H1 (cell line): ENCODE results near the gene ZYX. TPM values are rescaled to one million over a fixed set of nuclear protein-coding genes. Genes with fewer than 3 reads are reported as not detected.
A peak's percentile ranks its signal among the peaks of the same experiment; 100 is the strongest.

Experiments used
- CTCF ChIA-PET: fragments of 300-600 bp; sonication (Branson Sonifier 250); formaldehyde crosslinking; loops from one replicate; lab custom pipeline; 2021; ENCODE audit not compliant: partially characterized antibody; lab: Charles Lee
- POLR2A ChIA-PET: fragments of 300-600 bp; sonication (Branson Sonifier 250); formaldehyde crosslinking; loops from one replicate; lab custom pipeline; 2021; ENCODE audit warnings: inconsistent platforms; ENCODE audit not compliant: partially characterized antibody; lab: Charles Lee
- DNase-seq, 2 experiments: peaks; one replicate each; pipeline versions ENCODE4 v3.0.0 to v3.0.0-alpha.2; 2010 to 2022; ENCODE audit warnings: low spot score in 2 of 2, low read depth in 1 of 2, mixed read lengths in 1 of 2
- FAIRE-seq: peaks from 2 replicates; lab custom pipeline; 2011; peaks lifted over from hg19 to GRCh38; lab: Jason Lieb, UNC
- H2AFZ ChIP-seq: 2 replicates; pipeline ENCODE4 v1.8.1; 2012; ENCODE audit warnings: low read length, inconsistent platforms
- H2AK5ac ChIP-seq: 2 replicates; pipeline ENCODE4 v1.6.1; 2013; ENCODE audit warnings: low read depth, low read length
- H2BK120ac ChIP-seq: replicated peaks from 2 replicates; pipeline ENCODE3; 2013; ENCODE audit warnings: low read depth, low read length, inconsistent platforms
- H2BK12ac ChIP-seq: 2 replicates; pipeline ENCODE4 v1.6.1; 2013; ENCODE audit warnings: low read depth, low read length
- H2BK15ac ChIP-seq: 2 replicates; pipeline ENCODE4 v1.6.1; 2013; ENCODE audit warnings: low read length
- H2BK20ac ChIP-seq: 2 replicates; pipeline ENCODE4 v1.6.1; 2013; ENCODE audit warnings: low read length
- H2BK5ac ChIP-seq: 2 replicates; pipeline ENCODE4 v1.6.1; 2013; ENCODE audit warnings: low read depth, low read length
- H3K14ac ChIP-seq: 2 replicates; pipeline ENCODE4 v1.6.1; 2013; ENCODE audit warnings: inconsistent platforms; ENCODE audit not compliant: insufficient read length
- H3K18ac ChIP-seq: 2 replicates; pipeline ENCODE4 v1.6.1; 2013; ENCODE audit warnings: low read length; ENCODE audit errors: extremely low read depth
- H3K23ac ChIP-seq: 2 replicates; pipeline ENCODE4 v1.6.1; 2013; ENCODE audit warnings: inconsistent platforms; ENCODE audit not compliant: insufficient read length
- H3K23me2 ChIP-seq: 2 replicates; pipeline ENCODE4 v1.6.1; 2013; ENCODE audit warnings: low read depth, low read length
- H3K27ac ChIP-seq: 2 replicates; pipeline ENCODE4 v1.6.1; 2011; ENCODE audit warnings: low read depth, low read length, inconsistent platforms
- H3K27me3 ChIP-seq, 4 experiments: replicated peaks in 1 of 4; 1 replicate in 1 of 4; 2 replicates in 3 of 4; pipeline versions ENCODE4 v1.6.1 to v1.8.1; 2011 to 2013; ENCODE audit warnings: low read length in 3 of 4, mild to moderate bottlenecking in 3 of 4, inconsistent platforms in 2 of 4, mixed read lengths in 2 of 4, moderate library complexity in 1 of 4; ENCODE audit not compliant: control insufficient read depth in 3 of 4, insufficient read depth in 3 of 4; ENCODE audit errors: extremely low read depth in 1 of 4
- H3K36me3 ChIP-seq, 4 experiments: 2 replicates each; pipeline versions ENCODE4 v1.6.1 to v1.8.1; 2011 to 2013; ENCODE audit warnings: mild to moderate bottlenecking in 4 of 4, low read length in 3 of 4, moderate library complexity in 2 of 4, control low read depth in 1 of 4, inconsistent platforms in 1 of 4; ENCODE audit not compliant: insufficient read depth in 4 of 4, control insufficient read depth in 2 of 4
- H3K4ac ChIP-seq: replicated peaks from 2 replicates; pipeline ENCODE3; 2013; ENCODE audit warnings: low read length, low read depth, mixed read lengths, inconsistent platforms; ENCODE audit not compliant: insufficient read length
- H3K4me1 ChIP-seq, 4 experiments: replicated peaks in 1 of 4; 1 replicate in 1 of 4; 2 replicates in 3 of 4; pipeline versions ENCODE4 v1.6.1 to v1.8.1; 2011 to 2013; ENCODE audit warnings: low read length in 3 of 4, inconsistent platforms in 2 of 4, mixed read lengths in 1 of 4; ENCODE audit not compliant: insufficient read depth in 4 of 4, control insufficient read depth in 3 of 4
- H3K4me2 ChIP-seq, 2 experiments: 2 replicates each; pipeline versions ENCODE4 v1.6.1 to v1.8.1; 2011 to 2013; ENCODE audit warnings: low read depth in 2 of 2, low read length in 2 of 2, control low read depth in 1 of 2, inconsistent platforms in 1 of 2, mild to moderate bottlenecking in 1 of 2; ENCODE audit not compliant: insufficient read depth in 1 of 2
- H3K4me3 ChIP-seq, 4 experiments: fragments of 200-600, 300-600 bp in 1 of 4; sonication (generic), shearing (Covaris generic), sonication (Bioruptor Twin) in 1 of 4; 2 replicates each; pipeline versions ENCODE4 v1.5.1 to v1.8.1; 2011 to 2016; ENCODE audit warnings: low read length in 4 of 4, low read depth in 3 of 4, control low read depth in 2 of 4, inconsistent platforms in 2 of 4, mild to moderate bottlenecking in 2 of 4, mixed read lengths in 1 of 4, moderate library complexity in 1 of 4; ENCODE audit not compliant: insufficient read depth in 2 of 4; ENCODE audit errors: extremely low read depth in 1 of 4
- H3K56ac ChIP-seq: replicated peaks from 2 replicates; pipeline ENCODE3; 2013; ENCODE audit warnings: low read depth, mild to moderate bottlenecking, mixed read lengths, low read length, inconsistent platforms; ENCODE audit not compliant: insufficient read length
- H3K79me1 ChIP-seq: 2 replicates; pipeline ENCODE4 v1.6.1; 2013; ENCODE audit warnings: low read depth, low read length, control low read depth
- H3K79me2 ChIP-seq, 2 experiments: 2 replicates each; pipeline versions ENCODE4 v1.6.1 to v1.8.1; 2012 to 2013; ENCODE audit warnings: low read length in 2 of 2, mild to moderate bottlenecking in 2 of 2, inconsistent platforms in 1 of 2; ENCODE audit not compliant: insufficient read depth in 2 of 2, control insufficient read depth in 1 of 2
- H3K9ac ChIP-seq, 4 experiments: replicated peaks in 1 of 4; 1 replicate in 1 of 4; 2 replicates in 3 of 4; pipeline versions ENCODE4 v1.6.1 to v1.8.1; 2011 to 2013; ENCODE audit warnings: low read depth in 3 of 4, low read length in 3 of 4, control low read depth in 2 of 4, mild to moderate bottlenecking in 2 of 4, moderate library complexity in 2 of 4, inconsistent platforms in 1 of 4; ENCODE audit errors: extremely low read depth in 1 of 4
- H3K9me3 ChIP-seq, 2 experiments: 2 replicates each; pipeline versions ENCODE4 v1.6.1 to v1.8.1; 2012 to 2013; ENCODE audit warnings: mild to moderate bottlenecking in 2 of 2, moderate library complexity in 2 of 2, control low read depth in 1 of 2, inconsistent platforms in 1 of 2, low read depth in 1 of 2, low read length in 1 of 2, mixed read lengths in 1 of 2; ENCODE audit not compliant: insufficient read depth in 2 of 2
- H4K20me1 ChIP-seq, 2 experiments: replicated peaks in 1 of 2; 2 replicates each; pipeline versions ENCODE3 to v1.8.1; 2011 to 2013; ENCODE audit warnings: inconsistent platforms in 2 of 2, low read length in 2 of 2, mild to moderate bottlenecking in 1 of 2; ENCODE audit not compliant: insufficient read depth in 2 of 2, control insufficient read depth in 1 of 2
- H4K5ac ChIP-seq: 2 replicates; pipeline ENCODE4 v1.6.1; 2013; ENCODE audit warnings: low read length, low read depth, mixed read lengths, inconsistent platforms; ENCODE audit not compliant: insufficient read length
- H4K8ac ChIP-seq: 2 replicates; pipeline ENCODE4 v1.8.0; 2013; ENCODE audit warnings: mild to moderate bottlenecking, moderate library complexity, low read length, inconsistent platforms; ENCODE audit not compliant: insufficient read depth; ENCODE audit errors: extremely low read depth
- H4K91ac ChIP-seq: replicated peaks from 2 replicates; pipeline ENCODE3; 2013; ENCODE audit warnings: low read length, mixed read lengths, inconsistent platforms; ENCODE audit not compliant: insufficient read length
- EGR1 ChIP-seq: IDR thresholded peaks from 2 replicates; pipeline ENCODE4 v1.6.1; 2011; ENCODE audit warnings: low read depth, low read length, borderline replicate concordance
- KDM1A ChIP-seq: fragments of 200-600, 300-600 bp; sonication (generic); IDR thresholded peaks from 2 replicates; pipeline ENCODE4 v1.7.1; 2016; ENCODE audit warnings: mild to moderate bottlenecking, low read length, borderline replicate concordance
- RAD21 ChIP-seq, 2 experiments: IDR thresholded peaks in 1 of 2; conservative IDR thresholded peaks in 1 of 2; 2 replicates each; pipeline ENCODE4 v1.6.1; 2011; ENCODE audit warnings: low read depth in 2 of 2, low read length in 2 of 2, improper control_type of control experiment in 1 of 2, inconsistent platforms in 1 of 2, mild to moderate bottlenecking in 1 of 2, moderate library complexity in 1 of 2
- WGBS, 2 experiments: shearing (Covaris generic) in 1 of 2; methylation state at CpG; one replicate each; pipeline versions ENCODE4 v1.1.6 to v1.1.7; 2013 to 2015; ENCODE audit warnings: low lambda C conversion rate in 2 of 2, mixed read lengths in 2 of 2, inconsistent platforms in 1 of 2, low coverage in 1 of 2, missing lambda C conversion rate in 1 of 2; ENCODE audit not compliant: insufficient replicate concordance in 2 of 2, insufficient coverage in 1 of 2, insufficient read length in 1 of 2; ENCODE audit errors: extremely low coverage in 1 of 2, missing lambda C conversion rate in 1 of 2; 5-methylcytosine and 5-hydroxymethylcytosine counted together
- polyA plus RNA-seq, 7 experiments: library from polyadenylated mRNA; depleted of rRNA in 3 of 7; stranded (reverse) in 5 of 7; unstranded in 2 of 7; fragments of >200 nt in 5 of 7; fragments of 200-250 nt in 2 of 7; gene quantifications; 1 replicate in 5 of 7; 2 replicates in 1 of 7; 4 replicates in 1 of 7; pipeline versions ENCODE4 v1.2.1 to v1.2.3, GENCODE V29; 2011 to 2013; ENCODE audit warnings: missing spikeins in 2 of 7, mixed read lengths in 2 of 7
- total RNA-seq: library from RNA; stranded (reverse); fragmentation: NEBNext Ultra II Directional; extraction: Animal tissue kit (Norgen Biotek cat#: 25700); gene quantifications from 2 replicates; pipeline ENCODE4 v1.2.1, GENCODE V29; 2021

Gene ZYX
- total and polyA plus RNA-seq, 2 of the 8 experiments (the other 6 are each of a cell fraction or from before 2014, with no cell fraction given): 40.6 to 159 TPM

DNA sequence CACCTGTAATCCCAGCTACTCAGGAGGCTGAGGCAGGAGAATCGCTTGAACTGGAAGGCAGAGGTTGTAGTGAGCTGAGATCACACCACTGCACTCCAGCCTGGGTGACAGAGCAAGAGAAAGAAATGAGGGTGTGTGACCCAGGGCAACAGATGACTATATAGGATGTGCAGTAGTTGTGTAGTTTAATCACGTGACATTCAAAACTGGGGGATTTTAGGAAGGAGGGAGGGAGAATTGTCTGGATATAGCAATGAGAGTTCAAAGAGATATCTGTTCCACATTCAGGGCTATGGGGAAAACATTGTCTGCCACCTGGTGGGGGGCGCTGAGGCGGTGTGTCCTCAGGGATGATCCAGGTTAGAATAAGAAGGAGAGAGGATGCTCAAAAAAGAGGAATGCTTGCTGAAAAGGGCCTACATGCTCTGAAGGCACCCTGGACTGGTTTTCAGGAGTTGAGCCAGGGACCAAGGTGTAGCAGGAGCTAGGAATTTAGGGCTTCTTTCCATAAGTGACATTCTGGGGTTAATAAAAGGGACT, 7.8 kb upstream of the ZYX start:
- no peak overlapping the region for H4K8ac ChIP-seq
- H2BK5ac ChIP-seq: no peak overlapping the region
- no peak overlapping the region for H3K18ac ChIP-seq
- ChIA-PET CTCF (interaction anchor here (0.5 to 17.5 kb wide), 14 partner anchors 11 to 133 kb away, joined by 3 to 359 read pairs (median 6); partner anchors contain the start of gene EPHA1), POLR2A (interaction anchor here (1.6 to 19.0 kb wide), 4 partner anchors 5 to 85 kb away, joined by 4 to 518 read pairs (median 233); partner anchors contain the start of genes CASP2, EPHA1, FAM131B and ZYX)
- H2BK15ac ChIP-seq: 0 out of 2 replicates have a peak overlapping the region, but pooled peaks have one; percentile 49
- H3K4me1 ChIP-seq: peaks cover 6 to 21% (median 11%) of the 10 kb centered on the region in 4 experiments; a peak in 5 of 7 replicates
- H3K79me1 ChIP-seq: no peaks in the 10 kb centered on the region
- no peak overlapping the region for H3K23ac ChIP-seq
- H3K79me2 ChIP-seq: no peaks in the 10 kb centered on the region
- H3K4me3 ChIP-seq: no peak overlapping the region
- no peak overlapping the region for H3K56ac ChIP-seq
- no peak for DNase-seq
- H2AK5ac ChIP-seq: no peak overlapping the region
- H4K91ac ChIP-seq: no peak overlapping the region
- no peaks in the 10 kb centered on the region for H3K27me3 ChIP-seq
- no peak overlapping the region for H3K4me2 ChIP-seq
- no peaks in the 10 kb centered on the region for H4K20me1 ChIP-seq
- H3K36me3 ChIP-seq: no peaks in the 10 kb centered on the region
- no peak overlapping the region for H3K14ac ChIP-seq
- no peak overlapping the region for H2BK20ac ChIP-seq
- no peak overlapping the region for H3K27ac ChIP-seq
- no peak overlapping the region for H3K4ac ChIP-seq
- 71% methylated on average over 4 of the region's 4 CpGs; no CpG with 5 or more reads in 1 of the 2 experiments for WGBS, 2 experiments
- H3K9ac ChIP-seq: no peak overlapping the region
- no peak overlapping the region for H4K5ac ChIP-seq
- no peaks in the 10 kb centered on the region for H3K23me2 ChIP-seq
- H3K9me3 ChIP-seq: no peaks in the 10 kb centered on the region
- FAIRE-seq: no peak
- no peak overlapping the region for H2AFZ ChIP-seq
- H2BK120ac ChIP-seq: no peak overlapping the region
- 0 out of 2 replicates have a peak overlapping the region, but pooled peaks have one; percentile 13 for H2BK12ac ChIP-seq
- TF ChIP-seq KDM1A: no peak
- TF ChIP-seq RAD21 (IDR thresholded peaks at IDR 0.05 in 1 of 2, conservative IDR thresholded peaks at IDR 0.05 in 1 of 2; ENCODE audit: low read depth in 2 of 2, low read length in 2 of 2): peak; percentile 25 to 33; a peak in 2 of 4 replicates
- no peak for TF ChIP-seq EGR1
